Spinal cord (tissue), 10 donors: Measurements from ENCODE around the gene EOMES. TPM values are rescaled to one million over a fixed set of nuclear protein-coding genes. Genes with fewer than 3 reads are reported as not detected.

Experiments used
- DNase-seq, 6 donors: peaks; one replicate each; pipeline versions ENCODE4 v3.0.0 to v3.0.0-alpha.2; 2013 to 2015; ENCODE audit warnings: low spot score in 6 of 6, low read depth in 4 of 6
- H3K27ac ChIP-seq: one replicate; pipeline ENCODE4 v1.5.1; 2013; ENCODE audit warnings: low read depth, low read length, control low read depth
- H3K27me3 ChIP-seq: one replicate; pipeline ENCODE4 v1.6.1; 2013; ENCODE audit warnings: low read length; ENCODE audit not compliant: control insufficient read depth, insufficient read depth
- H3K36me3 ChIP-seq: one replicate; pipeline ENCODE4 v1.6.1; 2013; ENCODE audit warnings: low read length; ENCODE audit not compliant: control insufficient read depth, insufficient read depth
- H3K4me1 ChIP-seq: one replicate; pipeline ENCODE4 v1.6.1; 2013; ENCODE audit warnings: low read length; ENCODE audit not compliant: control insufficient read depth, insufficient read depth
- H3K4me3 ChIP-seq: one replicate; pipeline ENCODE4 v1.5.1; 2013; ENCODE audit warnings: low read depth, low read length, control low read depth
- H3K9me3 ChIP-seq: one replicate; pipeline ENCODE4 v1.6.1; 2013; ENCODE audit warnings: low read length; ENCODE audit not compliant: control insufficient read depth, insufficient read depth
- WGBS: methylation state at CpG from one replicate; pipeline ENCODE4 v1.1.5; 2013; ENCODE audit warnings: missing lambda C conversion rate; ENCODE audit not compliant: insufficient coverage; 5-methylcytosine and 5-hydroxymethylcytosine counted together
- polyA plus RNA-seq, 2 donors: library from polyadenylated mRNA; unstranded; fragments of 120-200 nt; gene quantifications; one replicate each; pipeline ENCODE4 v1.2.1, GENCODE V29; 2013; ENCODE audit not compliant: insufficient read length in 2 of 2
- total RNA-seq, 2 donors: library from RNA; depleted of rRNA in 1 of 2; stranded (reverse); fragments of 120-200 nt in 1 of 2; fragments of >200 nt in 1 of 2; gene quantifications; one replicate each; pipeline versions ENCODE4 v1.2.3 to v1.2.4, GENCODE V29; 2013 to 2014
- donor health status: healthy.

The EOMES gene
- total and polyA plus RNA-seq, 4 donors = 0.13 to 1.3 (median 0.20) TPM; not detected in 1

DNA sequence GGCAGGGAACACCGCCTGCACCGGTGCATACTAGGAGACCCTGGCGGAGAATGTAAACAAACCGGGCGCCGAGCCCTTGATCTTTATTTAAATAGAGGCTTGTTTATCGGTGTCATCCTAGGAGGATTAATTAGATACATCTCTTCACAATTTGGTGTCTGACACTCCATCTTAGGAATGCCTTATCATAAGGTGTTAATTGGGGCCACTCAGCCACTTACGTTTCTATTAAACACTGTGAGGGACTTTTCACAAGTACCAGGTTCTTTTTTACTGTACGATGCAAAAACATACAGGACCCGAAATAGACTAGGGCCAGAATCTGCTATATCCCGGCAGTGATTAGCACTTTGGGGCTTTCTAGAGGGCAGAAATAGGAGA is 8.0 kb downstream of the EOMES start:
- no peak overlapping the region for H3K27ac ChIP-seq
- no peaks in the 10 kb centered on the region for H3K36me3 ChIP-seq
- peak in 2 of 6 donors; percentile 30 to 61 for DNase-seq
- 7% methylated on average over 5 of the region's 11 CpGs for WGBS
- no peak overlapping the region for H3K4me3 ChIP-seq
- peaks cover 75% of the 10 kb centered on the region for H3K27me3 ChIP-seq
- peaks cover 33% of the 10 kb centered on the region for H3K4me1 ChIP-seq
- H3K9me3 ChIP-seq = no peaks in the 10 kb centered on the region

- H3K4me1 ChIP-seq = peaks cover 33% of the 10 kb centered on the region
- H3K27ac ChIP-seq = no peak overlapping the region
- peaks cover 70% of the 10 kb centered on the region for H3K27me3 ChIP-seq
- peak overlapping the region; percentile 45 for H3K4me3 ChIP-seq
- under 1% methylated on average over 15 of the region's 25 CpGs for WGBS
- peak in 1 of 6 donors; percentile 61 for DNase-seq
- H3K9me3 ChIP-seq = no peaks in the 10 kb centered on the region
- H3K36me3 ChIP-seq = no peaks in the 10 kb centered on the region
Measured at GRCh38 chr3:27713435-27714145, 8.5 kb downstream of the EOMES start.

- Histone ChIP-seq H3K36me3 (no peaks in the 10 kb centered on the region), H3K9me3 (no peaks in the 10 kb centered on the region), H3K27ac (no peak overlapping the region), H3K4me1 (peaks cover 33% of the 10 kb centered on the region), H3K4me3 (peak overlapping the region; percentile 45), H3K27me3 (peaks cover 66% of the 10 kb centered on the region)
- DNase-seq = peak in 2 of 6 donors; percentile 49 to 58
- WGBS = 0% methylated on average over 6 of the region's 18 CpGs
Measured at GRCh38 chr3:27713078-27713423, 9.1 kb downstream of the EOMES start.

- no peaks in the 10 kb centered on the region for H3K9me3 ChIP-seq
- WGBS = 1% methylated on average over 45 of the region's 49 CpGs
- H3K27ac ChIP-seq = no peak overlapping the region
- DNase-seq = peak in 5 of 6 donors; percentile 51 to 92 (median 66)
- peaks cover 61% of the 10 kb centered on the region for H3K27me3 ChIP-seq
- peaks cover 33% of the 10 kb centered on the region for H3K4me1 ChIP-seq
- H3K36me3 ChIP-seq = no peaks in the 10 kb centered on the region
- peak overlapping the region; percentile 45 for H3K4me3 ChIP-seq
Measured at GRCh38 chr3:27712136-27713077, 9.7 kb downstream of the EOMES start.

GRCh38 chr3:27708250-27708649 is 13.9 kb downstream of the EOMES start:
- WGBS = 94% methylated on average over 4 of the region's 4 CpGs
- DNase-seq = no peak

GRCh38 chr3:27699067-27699466 is 23.1 kb downstream of the EOMES start:
- no peaks in the 10 kb centered on the region for H3K4me1 ChIP-seq
- no peaks in the 10 kb centered on the region for H3K27me3 ChIP-seq
- no peak overlapping the region for H3K4me3 ChIP-seq
- H3K9me3 ChIP-seq = no peaks in the 10 kb centered on the region
- 90% methylated on average over 2 of the region's 3 CpGs for WGBS
- H3K36me3 ChIP-seq = no peaks in the 10 kb centered on the region
- H3K27ac ChIP-seq = no peak overlapping the region
- DNase-seq = no peak

More at GRCh38 chr3:27708250-27708649, 13.9 kb downstream of the EOMES start:
- H3K4me1 ChIP-seq = peaks cover 15% of the 10 kb centered on the region
- H3K27ac ChIP-seq = no peak overlapping the region
- peaks cover 20% of the 10 kb centered on the region for H3K27me3 ChIP-seq
- no peaks in the 10 kb centered on the region for H3K9me3 ChIP-seq
- no peaks in the 10 kb centered on the region for H3K36me3 ChIP-seq
- H3K4me3 ChIP-seq = no peak overlapping the region

DNA sequence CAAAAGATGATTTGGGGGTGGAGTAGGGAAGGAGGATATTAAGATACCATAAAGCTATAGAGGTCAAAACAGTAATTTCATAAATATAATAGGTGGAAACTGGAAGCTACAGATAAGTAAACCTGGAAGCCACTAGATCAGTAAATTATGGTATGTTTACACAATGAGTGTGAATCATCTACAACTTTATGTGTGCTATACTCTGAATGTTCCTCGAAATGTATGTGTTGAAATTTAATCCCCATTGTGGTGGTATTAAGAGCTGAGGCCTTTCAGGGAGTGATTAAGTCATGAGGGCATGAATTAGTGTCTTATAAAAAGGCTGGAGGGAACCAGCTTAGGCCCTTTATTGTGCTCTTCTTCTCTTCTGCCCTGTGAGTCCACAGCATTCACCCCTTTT is 25.2 kb downstream of the EOMES start:
- no peaks in the 10 kb centered on the region for H3K27me3 ChIP-seq
- WGBS = 80% methylated on average over 1 of the region's 1 CpG
- H3K27ac ChIP-seq = no peak overlapping the region
- no peaks in the 10 kb centered on the region for H3K4me1 ChIP-seq
- no peak for DNase-seq
- no peaks in the 10 kb centered on the region for H3K9me3 ChIP-seq
- H3K4me3 ChIP-seq = no peak overlapping the region
- no peaks in the 10 kb centered on the region for H3K36me3 ChIP-seq

GRCh38 chr3:27695636-27696035 is 26.5 kb downstream of the EOMES start:
- DNase-seq = no peak
- Histone ChIP-seq H3K27ac (no peak overlapping the region), H3K36me3 (no peaks in the 10 kb centered on the region), H3K9me3 (no peaks in the 10 kb centered on the region), H3K4me1 (no peaks in the 10 kb centered on the region), H3K4me3 (no peak overlapping the region), H3K27me3 (no peaks in the 10 kb centered on the region)
- no CpG with 5 or more reads among the region's 2 CpGs for WGBS

- Histone ChIP-seq H3K27me3 (no peaks in the 10 kb centered on the region), H3K4me3 (no peak overlapping the region), H3K36me3 (no peaks in the 10 kb centered on the region), H3K27ac (no peak overlapping the region), H3K9me3 (no peaks in the 10 kb centered on the region), H3K4me1 (no peaks in the 10 kb centered on the region)
- 88% methylated on average over 5 of the region's 5 CpGs for WGBS
- no peak for DNase-seq
Measured at GRCh38 chr3:27688053-27688452, 34.1 kb downstream of the EOMES start.
